GM19397 (cell line): Measurements from ENCODE around the gene GCNT4.

Source experiments
- ATAC-seq: cut with Tn5 transposase; IDR thresholded peaks from one replicate; pipeline ENCODE4 v1.9.1; 2021; ENCODE audit warnings: mild to moderate bottlenecking, moderate library complexity; ENCODE audit not compliant: unreplicated experiment

Gene GCNT4

GRCh38 chr5:75051217-75051751 lies 1.1 kb downstream of the GCNT4 start:
- ATAC-seq = no peak

- no peak for ATAC-seq
Observed at GRCh38 chr5:75050415-75050814, 1.9 kb downstream of the GCNT4 start.

DNA sequence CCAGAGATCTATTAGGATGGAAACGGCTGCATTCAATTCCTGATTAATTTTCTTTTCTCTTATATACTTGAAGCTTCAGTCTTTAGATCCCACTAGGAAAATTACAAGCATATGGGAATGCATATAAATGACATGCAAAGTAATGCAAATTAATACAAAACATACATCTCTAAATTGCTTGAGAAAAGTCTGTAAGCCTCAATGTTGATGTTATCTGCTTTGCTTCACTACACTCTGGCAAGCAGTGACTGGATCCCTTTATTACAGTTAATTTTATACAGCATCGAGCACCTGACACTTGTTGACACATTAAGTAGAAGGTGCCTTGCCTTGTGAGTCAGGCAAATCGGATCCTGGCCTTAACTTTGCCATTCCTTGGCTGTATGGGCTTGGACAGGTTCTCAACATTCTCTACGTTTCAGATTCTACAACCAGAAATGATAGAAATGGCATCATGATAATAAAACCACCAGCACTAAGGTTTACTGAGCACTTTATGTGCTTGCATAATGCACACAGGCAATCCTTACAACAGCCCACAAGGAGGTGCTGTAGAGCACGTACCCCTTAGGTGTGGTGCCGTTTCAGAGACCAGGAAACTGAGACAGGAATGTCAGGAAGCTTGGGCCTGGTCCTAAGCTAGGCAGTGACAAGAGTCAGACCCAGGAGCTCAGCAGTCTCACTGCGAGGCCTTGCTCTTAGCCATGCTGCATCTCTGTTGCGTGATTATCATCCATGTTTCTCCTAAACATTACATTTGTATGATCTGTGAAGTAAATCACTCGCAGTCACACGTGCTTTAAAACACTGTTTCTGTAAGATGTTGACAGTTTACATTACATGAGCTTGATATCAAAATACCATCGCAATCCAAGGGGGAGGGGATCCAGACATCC lies 2.7 kb downstream of the GCNT4 start:
- no peak for ATAC-seq

GRCh38 chr5:75048457-75048953 lies 3.9 kb downstream of the GCNT4 start:
- peak; percentile 39 for ATAC-seq

DNA sequence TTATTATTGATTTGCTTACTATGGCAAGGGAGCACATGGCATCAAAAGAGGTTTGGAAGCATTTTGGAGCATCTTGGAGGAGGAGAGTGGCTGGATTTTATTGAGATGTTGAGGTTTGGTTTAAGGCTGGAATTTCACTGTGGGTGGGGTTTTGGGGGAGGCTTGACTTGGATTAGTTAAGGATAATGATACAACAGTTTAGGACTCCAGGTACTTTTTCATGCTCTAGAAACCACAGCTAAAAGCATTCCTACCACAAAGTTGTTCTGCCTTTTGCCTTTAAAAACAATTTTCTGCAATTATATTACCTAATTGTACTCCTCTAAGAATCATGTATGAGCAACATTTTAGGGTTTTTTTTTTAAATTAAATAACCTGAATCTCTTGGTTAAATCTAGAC lies 5.0 kb downstream of the GCNT4 start:
- no peak for ATAC-seq

GRCh38 chr5:75046366-75047142 lies 5.8 kb downstream of the GCNT4 start:
- ATAC-seq = no peak

GRCh38 chr5:75045071-75045470 lies 7.3 kb downstream of the GCNT4 start:
- ATAC-seq = no peak

DNA sequence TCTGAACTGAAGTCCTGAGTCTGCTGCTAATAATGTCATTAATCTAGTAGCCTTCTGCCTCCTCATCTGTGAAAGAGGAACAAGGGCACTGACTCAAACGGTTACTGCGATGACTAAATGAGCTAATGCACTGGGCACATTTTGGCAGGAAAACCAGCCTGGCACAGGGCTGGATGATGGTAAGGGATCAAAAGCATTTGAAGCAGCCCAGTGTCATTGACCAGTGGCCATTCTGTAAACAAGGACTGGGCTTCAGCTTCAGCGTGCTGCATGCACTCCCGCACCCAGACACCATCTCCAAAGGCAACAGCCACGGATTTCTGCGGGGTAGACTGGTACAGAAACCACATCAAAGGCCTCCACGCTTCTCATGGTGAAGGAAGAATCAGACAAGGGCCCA lies 8.0 kb downstream of the GCNT4 start:
- ATAC-seq = no peak

DNA sequence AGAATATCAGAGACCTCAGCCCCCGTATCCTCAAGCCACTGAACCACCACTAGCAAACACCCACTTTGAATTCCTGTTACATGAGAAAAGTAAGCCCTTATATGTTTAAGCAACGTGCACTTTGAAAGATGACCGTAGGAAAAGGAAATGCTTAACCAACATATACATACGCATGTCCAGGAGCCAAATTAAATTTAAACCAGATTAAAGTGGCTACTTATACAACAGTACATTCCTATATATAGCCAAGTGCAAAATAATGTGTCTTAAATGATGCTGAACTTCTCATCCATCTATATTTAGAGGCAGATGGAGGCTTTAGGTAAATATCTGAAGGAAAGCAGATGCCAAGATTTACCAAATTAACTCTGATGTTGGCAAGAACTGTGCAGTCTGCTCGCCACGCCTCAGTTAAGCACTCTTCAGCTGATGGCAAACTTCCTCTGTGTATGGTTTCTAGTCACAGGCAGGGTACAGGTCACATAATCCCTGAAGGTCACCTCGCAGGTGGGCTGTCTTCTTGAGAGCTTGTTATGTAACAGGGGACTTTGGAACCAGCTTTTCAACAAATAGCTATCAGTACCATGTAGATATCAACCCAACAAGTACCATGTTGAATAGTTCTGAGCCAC lies 8.6 kb downstream of the GCNT4 start:
- ATAC-seq = no peak

GRCh38 chr5:75042522-75042921 lies 9.8 kb downstream of the GCNT4 start:
- ATAC-seq = no peak

GRCh38 chr5:75040973-75041372 lies 11.4 kb downstream of the GCNT4 start:
- ATAC-seq = no peak

GRCh38 chr5:75037106-75037505 lies 15.3 kb downstream of the GCNT4 start:
- no peak for ATAC-seq

DNA sequence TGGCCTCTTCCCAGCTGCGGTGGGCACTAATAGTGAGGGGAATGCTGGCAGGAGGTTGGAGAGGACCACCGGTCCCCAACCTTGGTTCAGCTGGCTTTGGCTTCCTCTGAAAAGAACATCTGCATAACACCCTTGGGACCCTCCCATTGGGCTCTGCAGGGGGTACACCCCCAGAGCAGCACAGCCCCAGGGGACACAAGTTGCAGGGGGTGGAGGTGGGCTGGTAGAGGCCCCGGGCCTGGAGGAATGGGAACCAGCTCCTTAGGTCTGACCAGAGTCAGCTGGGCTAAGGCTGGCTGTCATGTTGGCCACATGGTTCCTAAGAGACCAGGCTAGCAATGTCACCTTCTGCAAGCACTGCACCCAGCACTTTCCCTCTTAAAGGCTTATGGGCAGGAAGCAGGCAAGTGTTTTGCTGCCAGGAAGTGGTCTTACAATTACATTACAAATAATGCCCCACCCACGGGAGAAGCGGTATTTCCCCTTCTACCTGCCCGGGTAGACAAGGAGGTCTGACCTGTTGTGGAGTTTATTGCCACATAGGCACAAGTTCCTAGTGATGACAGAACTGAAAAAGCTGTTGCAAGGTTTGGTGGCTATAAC lies 18.1 kb downstream of the GCNT4 start:
- ATAC-seq = no peak

DNA sequence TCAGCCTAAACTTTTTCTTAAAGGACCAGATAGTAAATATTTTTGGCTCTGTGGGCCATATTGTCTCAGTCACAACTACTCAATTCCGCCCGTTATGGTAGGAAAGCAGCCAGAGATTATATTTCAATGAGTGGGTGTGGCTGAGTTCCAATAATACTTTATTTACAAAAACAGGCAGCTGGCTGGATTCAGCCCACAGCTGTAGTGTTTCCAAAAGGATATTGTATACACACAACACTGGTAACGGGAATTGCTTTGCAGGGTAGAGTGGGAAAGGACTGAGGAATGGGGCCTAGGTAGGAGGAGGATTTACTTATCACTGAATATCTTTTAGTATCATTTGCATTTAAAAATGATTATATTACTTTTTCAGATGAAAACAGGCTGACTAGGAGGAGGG lies 21.0 kb downstream of the GCNT4 start:
- no peak for ATAC-seq

DNA sequence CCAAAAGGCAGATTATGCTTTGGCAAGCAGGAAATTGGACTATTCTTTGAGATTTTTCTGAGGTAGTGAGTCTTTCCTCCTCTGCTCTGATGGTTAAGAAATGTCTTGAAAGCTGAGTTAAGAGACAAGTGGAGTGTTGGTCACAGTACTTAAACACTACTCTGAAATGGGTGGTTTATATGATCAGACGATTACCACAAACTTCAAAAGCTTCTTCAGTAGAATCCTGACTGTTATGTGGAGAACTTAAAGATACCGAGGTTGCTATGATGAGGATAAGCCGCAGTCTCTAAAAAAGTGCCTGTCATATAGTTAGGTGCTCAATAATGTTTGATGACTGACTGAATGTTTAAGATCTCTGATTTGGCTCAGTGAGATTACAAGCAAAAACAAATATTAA lies 24.3 kb downstream of the GCNT4 start:
- no peak for ATAC-seq

GRCh38 chr5:75023368-75024159 lies 28.8 kb downstream of the GCNT4 start:
- no peak for ATAC-seq

DNA sequence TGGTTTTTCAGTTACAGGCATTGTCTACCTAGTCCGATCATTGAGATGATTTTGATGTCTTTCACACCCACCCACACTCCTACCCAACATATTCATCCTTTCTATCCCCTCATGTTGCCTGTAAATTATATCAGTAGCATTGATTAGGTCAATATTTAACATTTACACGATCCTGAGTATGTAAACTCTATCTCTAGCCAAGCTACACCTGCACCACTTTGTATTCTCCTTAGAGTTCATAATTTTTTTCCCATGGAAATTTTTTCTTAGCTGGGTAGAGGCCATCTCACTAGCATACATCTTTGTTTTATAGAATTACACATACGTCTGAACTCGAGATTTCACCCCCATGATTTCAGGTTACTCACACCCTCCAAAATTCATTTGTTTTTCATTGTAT lies 30.6 kb downstream of the GCNT4 start:
- no peak for ATAC-seq

DNA sequence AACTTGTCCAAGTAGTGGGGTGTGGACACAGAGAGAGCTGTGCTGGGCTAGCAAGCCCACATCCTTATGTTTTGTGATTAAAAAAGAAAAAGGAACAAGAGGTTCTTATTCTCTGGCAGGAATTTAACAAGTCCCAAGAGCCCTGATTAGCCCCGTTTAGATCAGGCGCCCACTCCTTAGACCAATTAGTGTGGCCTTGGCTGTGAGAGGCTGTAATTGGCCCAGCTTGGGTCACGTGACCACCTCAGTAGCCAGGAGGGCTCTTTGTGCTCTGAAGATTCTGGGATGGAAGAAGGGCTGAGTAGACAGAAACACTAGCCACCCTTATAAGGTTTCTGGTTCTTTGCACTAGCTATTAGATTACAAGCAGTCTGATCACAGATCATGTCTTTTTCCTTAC lies 31.1 kb downstream of the GCNT4 start:
- no peak for ATAC-seq

GRCh38 chr5:75020016-75020656 lies 32.2 kb downstream of the GCNT4 start:
- no peak for ATAC-seq
